HCT116 (cell line): ENCODE measurements around the gene SEPTIN2. TPM values are rescaled to one million over a fixed set of nuclear protein-coding genes. Genes with fewer than 3 reads are reported as not detected.

ENCODE experiments used
- ATAC-seq: fragments of 200-7000 bp; cut with Tn5 transposase; 2 replicates; pipeline ENCODE4 v1.9.1; 2020; ENCODE audit warnings: mild to moderate bottlenecking, moderate library complexity
- BruUV-seq: library from RNA; stranded (reverse); fragments of 400-500 nt; replicated peaks from 2 replicates; lab custom pipeline; 2021; lab: Mats Ljungman, UMichigan
- CTCF ChIA-PET: fragments of 300-600 bp; sonication (Branson Sonifier 250); formaldehyde crosslinking; loops from one replicate; lab custom pipeline; 2021; ENCODE audit warnings: antibody characterized with exemption; lab: Charles Lee
- POLR2A ChIA-PET: fragments of 300-600, 350-600 bp; sonication (Branson Sonifier 250); formaldehyde crosslinking; loops from one replicate; lab custom pipeline; 2021; ENCODE audit warnings: antibody characterized with exemption; lab: Charles Lee
- RAD21 ChIA-PET, 2 experiments: fragments of 300-600 bp; sonication (Branson Sonifier 250); formaldehyde crosslinking; loops; one replicate each; lab custom pipeline; 2023; ENCODE audit warnings: low total read pairs in 2 of 2; ENCODE audit not compliant: uncharacterized antibody in 2 of 2, unreplicated experiment in 2 of 2, low non-redundant PET in 1 of 2; lab: Charles Lee
- DNase-seq: peaks from one replicate; pipeline ENCODE4 v3.0.0-alpha.2; 2010; ENCODE audit warnings: low read depth, low spot score
- H2AFZ ChIP-seq: fragments of 200-600 bp; shearing (Covaris generic), sonication (generic); 2 replicates; pipeline ENCODE4 v1.6.1; 2017; ENCODE audit warnings: low read depth, mixed run types, mixed read lengths, antibody characterized with exemption, low read length; ENCODE audit not compliant: poor library complexity, severe bottlenecking
- H3K27ac ChIP-seq: 2 replicates; pipeline ENCODE4 v1.5.1; 2012; ENCODE audit warnings: low read depth, low read length
- H3K27me3 ChIP-seq: fragments of 200-600 bp; sonication (generic); 2 replicates; pipeline ENCODE4 v1.6.1; 2016; ENCODE audit warnings: mixed run types, low read length, mixed read lengths; ENCODE audit not compliant: insufficient read depth
- H3K36me3 ChIP-seq, 2 experiments: fragments of 200-500 bp in 1 of 2; fragments of 200-600 bp in 1 of 2; sonication (Bioruptor generic) in 1 of 2; sonication (generic) in 1 of 2; 2 replicates each; pipeline versions ENCODE4 v1.5.1 to v1.6.1; 2014 to 2016; ENCODE audit warnings: low read length in 2 of 2, inconsistent platforms in 1 of 2, mixed read lengths in 1 of 2, mixed run types in 1 of 2; ENCODE audit not compliant: insufficient read depth in 2 of 2, control insufficient read depth in 1 of 2
- H3K4me1 ChIP-seq, 2 experiments: fragments of 200-600 bp in 1 of 2; sonication (generic) in 1 of 2; 2 replicates each; pipeline versions ENCODE4 v1.5.1 to v1.6.1; 2012 to 2017; ENCODE audit warnings: low read length in 2 of 2, inconsistent platforms in 1 of 2, mild to moderate bottlenecking in 1 of 2, mixed read lengths in 1 of 2, mixed run types in 1 of 2, moderate library complexity in 1 of 2; ENCODE audit not compliant: insufficient read depth in 2 of 2, control insufficient read depth in 1 of 2
- H3K4me2 ChIP-seq: fragments of 200-600 bp; sonication (generic); 2 replicates; pipeline ENCODE4 v1.6.1; 2017; ENCODE audit warnings: mixed run types, low read length, mixed read lengths
- H3K4me3 ChIP-seq, 2 experiments: fragments of 200-600 bp in 1 of 2; sonication (generic) in 1 of 2; replicated peaks in 1 of 2; 2 replicates each; pipeline ENCODE4 v1.5.1; 2011 to 2016; ENCODE audit warnings: low read length in 2 of 2, control low read depth in 1 of 2, low read depth in 1 of 2, mild to moderate bottlenecking in 1 of 2, mixed read lengths in 1 of 2, mixed run types in 1 of 2
- H3K79me2 ChIP-seq: fragments of 200-600 bp; sonication (generic); 2 replicates; pipeline ENCODE4 v1.6.1; 2017; ENCODE audit warnings: mild to moderate bottlenecking, mixed run types, low read length, moderate library complexity, mixed read lengths; ENCODE audit not compliant: insufficient read depth
- H3K9ac ChIP-seq: fragments of 200-600 bp; sonication (generic); 2 replicates; pipeline ENCODE4 v1.6.1; 2016; ENCODE audit warnings: low read length, mixed read lengths
- H3K9me2 ChIP-seq: fragments of 200-600 bp; sonication (generic), shearing (Covaris generic); 2 replicates; pipeline ENCODE4 v1.6.1; 2017; ENCODE audit warnings: mixed run types, mild to moderate bottlenecking, moderate library complexity; ENCODE audit not compliant: insufficient read depth
- H3K9me3 ChIP-seq, 2 experiments: fragments of 200-500 bp in 1 of 2; fragments of 200-600 bp in 1 of 2; sonication (Bioruptor generic) in 1 of 2; sonication (generic) in 1 of 2; 2 replicates each; pipeline ENCODE4 v1.6.1; 2014 to 2017; ENCODE audit warnings: low read length in 2 of 2, mixed read lengths in 2 of 2, inconsistent platforms in 1 of 2, low read depth in 1 of 2, mild to moderate bottlenecking in 1 of 2, mixed run types in 1 of 2, moderate library complexity in 1 of 2; ENCODE audit not compliant: control insufficient read depth in 1 of 2, insufficient read depth in 1 of 2
- H4K20me1 ChIP-seq: fragments of 200-600 bp; sonication (generic), shearing (Covaris generic); 2 replicates; pipeline ENCODE4 v1.6.1; 2017; ENCODE audit warnings: mixed run types, mild to moderate bottlenecking, moderate library complexity; ENCODE audit not compliant: insufficient read depth
- ELF1 ChIP-seq: IDR thresholded peaks from 2 replicates; pipeline ENCODE4 v1.6.1; 2012; ENCODE audit warnings: low read depth, borderline replicate concordance
- JUND ChIP-seq: IDR thresholded peaks from 2 replicates; pipeline ENCODE4 v1.6.1; 2012
- MAX ChIP-seq: IDR thresholded peaks from 2 replicates; pipeline ENCODE4 v1.6.1; 2012
- POLR2A ChIP-seq: IDR thresholded peaks from 2 replicates; pipeline ENCODE4 v1.7.0; 2011; ENCODE audit warnings: borderline replicate concordance; ENCODE audit not compliant: insufficient read depth, insufficient read length; ENCODE audit errors: extremely low read depth
- SIN3A ChIP-seq: IDR thresholded peaks from 2 replicates; pipeline ENCODE4 v1.6.1; 2012; ENCODE audit warnings: low read depth
- SP1 ChIP-seq: IDR thresholded peaks from 2 replicates; pipeline ENCODE4 v1.6.1; 2012; ENCODE audit warnings: low read depth
- ZNF274 ChIP-seq: fragments of 200-500 bp; sonication (Bioruptor generic); IDR thresholded peaks from 2 replicates; pipeline ENCODE4 v1.6.1; 2014; ENCODE audit warnings: mild to moderate bottlenecking, low read depth, low read length, inconsistent platforms
- intact Hi-C: fragments of 100-400 bp; cut with micrococcal nuclease; formaldehyde crosslinking; loops from 2 replicates; pipeline ENCODE4 v1.10.0; 2022
- total RNA-seq: library from RNA; stranded (reverse); gene quantifications from one replicate; pipeline ENCODE4 v1.2.1, GENCODE V29; 2021; ENCODE audit not compliant: unreplicated experiment

The SEPTIN2 gene
- total RNA-seq, 1 experiment from 2014 or later: 317 TPM

- TF ChIP-seq ZNF274 (no peak), MAX (peak; percentile 87), ELF1 (no peak; the same call in 1 of the 2 replicates), POLR2A (peak; percentile 76), SP1 (peak; percentile 71)
Measured at GRCh38 chr2:241315093-241315878, 439 bp upstream of the SEPTIN2 start, which contains the start of gene HDLBP (continued).

GRCh38 chr2:241316825-241317224, 1.1 kb downstream of the SEPTIN2 start:
- POLR2A ChIA-PET: no interaction called here
- Histone ChIP-seq H3K79me2 (peaks cover 91% of the 10 kb centered on the region), H3K4me1 (peaks cover 15 to 36% of the 10 kb centered on the region in 2 experiments; a peak in 3 of 4 replicates), H3K27ac (peak overlapping the region; percentile 72), H3K4me3 (peak overlapping the region; percentile 94 to 98)
- no peak for ATAC-seq
- TF ChIP-seq SIN3A (0 out of 2 replicates have a peak, but pooled peaks have one; percentile 2), JUND (no peak)
- TF ChIP-seq, all 23 proteins: peak for 1
- intact Hi-C loops: loop anchor here (5.0 kb wide), 1 partner anchor 45 kb away; no protein-coding TSS in a partner anchor
- peaks cover 26% of the 10 kb centered on the region; the same call in 1 of the 2 replicates for H4K20me1 ChIP-seq
- no peak for DNase-seq
- no peaks in the 10 kb centered on the region for H3K9me2 ChIP-seq
- H3K27me3 ChIP-seq: no peaks in the 10 kb centered on the region
- ChIA-PET CTCF (no interaction called here), RAD21 (no interaction called here)
- H2AFZ ChIP-seq: no peak overlapping the region
- peak overlapping the region; percentile 80 for H3K9ac ChIP-seq
- BruUV-seq: TSS peak; percentile 36
- H3K4me2 ChIP-seq: peak overlapping the region; percentile 85
- H3K9me3 ChIP-seq: no peaks in the 10 kb centered on the region
- peaks cover 2 to 10% of the 10 kb centered on the region in 2 experiments; a peak in 2 of 4 replicates for H3K36me3 ChIP-seq
